GM18519 (cell line): Measurements from ENCODE around the gene ANGPTL2.

Experiments used
- ATAC-seq: cut with Tn5 transposase; IDR thresholded peaks from one replicate; pipeline ENCODE4 v1.9.1; 2021; ENCODE audit warnings: mild to moderate bottlenecking, moderate library complexity; ENCODE audit not compliant: unreplicated experiment, low FRiP score

The ANGPTL2 gene

GRCh38 chr9:127121628-127122175, 733 bp downstream of the ANGPTL2 start:
- ATAC-seq: no peak

- ATAC-seq: no peak
Measured at GRCh38 chr9:127119320-127119709, 3.1 kb downstream of the ANGPTL2 start.

- no peak for ATAC-seq
Measured at GRCh38 chr9:127118597-127119319, 3.7 kb downstream of the ANGPTL2 start.

- no peak for ATAC-seq
Measured at GRCh38 chr9:127117801-127118200, 4.6 kb downstream of the ANGPTL2 start.

DNA sequence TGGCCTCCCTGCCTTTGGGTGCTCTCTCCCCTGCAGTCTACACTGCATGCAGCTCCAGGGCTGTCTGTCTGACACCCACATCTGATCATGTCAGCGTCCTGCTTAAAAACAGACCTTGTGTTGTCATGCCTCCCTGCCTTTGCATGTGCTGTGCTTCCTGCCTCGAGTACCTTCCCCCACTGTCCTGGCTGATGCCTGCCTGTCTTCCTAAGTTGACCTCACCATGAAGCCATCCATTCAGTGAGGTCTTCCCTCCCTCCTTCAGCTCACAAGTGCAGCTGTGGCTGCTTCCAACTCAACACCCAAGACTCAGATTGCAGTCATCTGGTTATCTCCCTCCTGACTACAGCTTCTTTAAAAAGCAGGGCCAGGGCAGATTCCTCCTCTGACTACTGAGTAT, 5.5 kb downstream of the ANGPTL2 start:
- no peak for ATAC-seq

GRCh38 chr9:127116088-127116726, 6.2 kb downstream of the ANGPTL2 start:
- no peak for ATAC-seq

- ATAC-seq: no peak
Measured at GRCh38 chr9:127114606-127115005, 7.8 kb downstream of the ANGPTL2 start.

DNA sequence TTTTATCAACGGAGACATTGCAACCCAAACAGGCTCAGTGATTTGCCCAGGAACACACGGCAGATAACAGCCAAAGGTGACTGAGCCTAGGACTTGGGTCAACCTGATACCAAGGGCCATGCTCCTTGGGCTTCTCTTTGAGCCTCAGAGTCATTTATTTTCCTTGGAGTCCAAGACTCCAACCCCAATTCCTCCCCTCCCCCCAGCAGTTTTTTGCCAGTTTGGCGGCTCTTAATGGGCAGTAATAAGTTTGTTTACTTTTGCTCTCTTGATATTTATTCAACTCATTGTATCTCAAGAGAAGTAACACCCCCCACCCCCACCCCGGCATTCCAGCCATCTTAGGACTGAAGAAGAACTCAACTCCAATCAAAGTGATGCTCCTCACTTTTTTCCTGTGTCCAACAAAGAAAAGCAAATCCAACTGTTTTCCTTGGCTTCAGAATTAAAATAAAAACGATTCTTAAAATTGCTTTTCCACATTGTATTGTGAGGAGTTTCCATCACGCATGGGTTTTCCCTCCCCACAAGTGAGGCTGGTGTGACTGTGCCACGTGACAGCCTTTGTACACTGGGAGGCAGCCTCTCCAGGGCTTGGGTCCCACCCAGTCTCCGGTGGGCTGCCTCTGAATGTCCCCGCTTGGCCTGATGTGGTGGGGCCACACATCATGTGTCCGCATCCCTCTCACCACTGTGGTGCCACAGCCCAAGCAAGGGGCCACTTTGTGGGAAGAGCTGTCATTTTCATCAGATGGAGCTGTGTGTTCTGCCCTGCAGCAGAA, 9.1 kb downstream of the ANGPTL2 start:
- ATAC-seq: no peak

DNA sequence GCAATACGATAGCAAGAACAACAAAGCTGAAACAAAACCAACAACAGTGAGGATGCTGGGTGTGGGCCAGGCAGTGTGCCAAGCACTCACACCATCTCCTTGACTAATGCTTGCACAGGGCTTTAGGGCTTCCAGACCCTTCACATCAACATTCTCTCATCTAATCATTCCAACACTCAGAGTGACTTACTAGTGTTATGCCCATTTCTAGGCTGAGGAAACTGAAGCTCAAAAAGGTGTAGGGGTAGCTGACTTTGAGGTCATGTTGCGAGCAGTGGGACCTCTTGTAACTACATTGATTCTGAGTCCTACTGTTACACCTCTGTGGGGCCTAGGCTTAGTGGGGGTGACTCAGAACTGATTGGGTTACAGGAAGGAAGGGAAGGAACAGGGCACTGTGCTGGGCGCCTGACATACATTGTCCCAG, 9.7 kb downstream of the ANGPTL2 start:
- ATAC-seq: no peak

DNA sequence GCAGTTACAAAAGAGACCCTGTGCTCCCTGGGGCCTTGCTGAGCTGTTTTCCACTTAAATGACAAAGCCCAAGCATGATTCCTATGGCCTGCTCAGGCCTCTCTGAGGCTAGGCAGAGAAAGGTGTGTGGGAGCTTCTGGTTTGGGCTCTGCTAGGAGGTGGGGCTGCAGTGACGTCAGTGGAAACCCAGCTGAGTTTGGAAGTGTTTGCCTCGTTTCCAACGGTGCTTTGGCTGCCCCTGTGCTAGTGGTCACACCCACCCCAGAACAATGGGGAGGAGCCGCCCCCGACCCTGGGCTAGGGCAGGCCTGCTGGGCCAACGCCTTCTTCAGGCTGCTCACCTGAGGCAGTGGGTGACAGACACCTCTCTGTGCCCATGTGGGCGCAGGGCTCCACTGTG, 10.4 kb downstream of the ANGPTL2 start:
- ATAC-seq: no peak

DNA sequence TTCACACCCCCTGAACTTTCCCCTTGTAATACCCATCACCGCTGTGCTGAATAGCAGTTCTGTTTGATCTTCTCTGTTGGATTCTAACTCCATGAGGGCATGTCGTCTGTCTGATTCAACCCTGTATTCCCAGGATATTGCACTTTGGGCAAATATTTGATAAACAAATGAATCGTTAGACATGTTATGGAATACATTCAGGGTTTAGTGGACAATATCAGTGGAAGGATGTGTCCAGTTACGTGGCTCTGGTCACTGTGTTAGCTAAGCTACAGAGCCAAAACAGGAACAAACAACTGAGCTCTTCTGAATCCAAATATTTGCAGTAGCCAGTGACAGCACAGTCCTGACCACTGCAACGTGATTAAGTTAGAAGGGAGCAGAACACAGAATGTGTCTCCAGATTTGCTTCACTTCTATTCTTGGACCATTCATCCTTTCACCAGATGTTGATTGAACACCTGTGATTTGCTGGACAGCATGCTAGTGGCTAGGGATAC, 13.2 kb downstream of the ANGPTL2 start:
- no peak for ATAC-seq

DNA sequence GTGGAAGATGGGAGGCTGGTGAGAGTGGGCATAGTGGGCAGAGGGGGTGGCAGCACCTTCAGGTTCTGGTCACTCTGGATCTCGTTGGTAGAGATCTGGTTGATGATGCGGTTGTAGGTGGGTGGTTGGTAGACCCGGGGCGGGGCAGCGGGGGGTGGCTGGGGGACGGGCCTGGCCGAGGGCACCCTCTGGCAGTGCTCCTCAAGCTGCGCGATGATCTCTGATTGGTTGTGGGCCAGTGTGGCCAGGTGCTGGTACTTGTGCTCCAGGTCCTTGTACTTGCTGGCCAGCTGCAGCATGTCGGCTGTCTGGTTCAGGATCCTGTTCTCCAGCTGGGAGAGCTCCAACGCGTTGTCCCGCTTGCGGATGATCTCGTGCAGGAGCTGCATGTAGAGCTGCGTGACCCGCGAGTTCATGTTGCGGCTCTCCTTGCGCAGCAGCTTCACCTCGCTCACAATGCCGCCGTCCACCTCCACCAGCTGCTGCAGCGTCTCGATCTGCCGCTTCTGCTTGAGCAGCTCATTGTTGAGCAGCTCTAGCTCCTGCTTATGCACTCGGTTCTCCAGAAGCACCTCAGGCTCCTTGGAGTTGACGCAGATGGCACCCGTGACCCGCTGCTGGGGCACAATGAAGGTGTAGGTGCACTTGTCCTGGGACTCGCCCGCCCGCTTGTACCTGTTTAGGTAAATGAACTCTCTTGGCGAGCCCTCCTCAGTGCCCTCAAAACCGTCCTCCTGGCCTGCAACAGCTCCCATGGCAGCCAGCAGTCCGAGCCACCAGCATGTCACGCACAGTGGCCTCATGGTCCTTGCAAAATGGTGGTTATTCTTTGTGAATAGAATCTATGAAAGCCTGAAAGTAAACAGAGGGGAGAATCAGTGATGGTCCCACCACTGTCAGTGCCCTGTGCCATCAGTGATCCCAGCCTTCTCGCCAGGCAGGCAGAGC, 14.2 kb downstream of the ANGPTL2 start:
- no peak for ATAC-seq

DNA sequence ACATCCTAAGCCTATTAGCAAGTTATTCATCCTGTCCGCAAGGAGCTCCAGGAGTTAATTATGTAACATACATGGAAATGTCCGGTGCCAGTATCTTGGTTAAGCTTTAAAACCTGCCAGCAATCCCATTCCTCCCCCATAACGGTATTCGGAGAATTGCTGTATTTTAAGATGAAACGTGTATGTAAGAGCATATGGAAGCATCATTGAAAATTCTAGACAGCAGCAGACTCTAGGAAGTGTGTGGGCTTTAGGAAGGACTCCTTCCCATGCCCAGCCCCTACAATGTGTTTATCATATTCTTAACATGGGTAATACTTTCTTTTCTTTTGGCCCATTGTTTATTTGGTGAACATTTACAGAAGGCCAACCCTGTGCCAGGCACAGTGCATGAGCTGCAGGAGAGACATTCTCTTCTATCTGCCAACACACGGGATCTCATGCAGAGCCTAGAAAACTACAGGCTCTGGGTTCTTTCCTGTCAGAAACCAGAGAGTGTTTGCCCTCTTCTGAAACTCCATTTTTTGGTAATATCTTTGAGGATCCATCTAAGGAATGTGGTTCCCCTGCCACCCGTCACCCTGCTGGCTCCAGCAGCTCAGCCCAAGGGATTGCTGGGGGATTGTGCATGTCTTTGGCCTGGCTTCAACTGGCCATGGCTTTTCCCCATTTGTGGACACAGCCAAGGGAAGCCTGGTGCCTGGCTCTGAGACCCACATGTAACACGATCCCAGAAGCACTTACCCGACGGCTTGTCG, 15.1 kb downstream of the ANGPTL2 start:
- no peak for ATAC-seq

DNA sequence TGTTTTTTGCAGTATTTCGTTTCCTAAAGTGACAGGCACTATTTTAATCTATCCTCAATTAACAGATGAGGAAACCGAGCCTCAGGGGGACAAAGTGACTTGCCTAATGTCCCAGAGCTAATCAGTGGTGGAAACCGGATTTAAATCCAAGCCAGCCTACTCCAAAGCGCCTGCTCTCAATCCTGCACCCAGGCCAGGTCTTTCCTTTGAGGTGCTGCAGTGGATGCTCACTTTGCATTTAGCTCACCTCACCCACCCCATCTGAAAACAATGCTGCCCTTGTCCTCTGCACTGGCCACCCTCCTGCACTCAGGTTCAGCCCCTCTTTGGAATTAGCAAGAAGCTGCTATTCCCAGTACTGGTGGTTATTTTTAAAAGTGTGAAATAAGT, 16.0 kb downstream of the ANGPTL2 start:
- no peak for ATAC-seq

GRCh38 chr9:127105805-127106465, 16.5 kb downstream of the ANGPTL2 start:
- ATAC-seq: no peak

GRCh38 chr9:127104581-127105311, 17.7 kb downstream of the ANGPTL2 start:
- no peak for ATAC-seq

DNA sequence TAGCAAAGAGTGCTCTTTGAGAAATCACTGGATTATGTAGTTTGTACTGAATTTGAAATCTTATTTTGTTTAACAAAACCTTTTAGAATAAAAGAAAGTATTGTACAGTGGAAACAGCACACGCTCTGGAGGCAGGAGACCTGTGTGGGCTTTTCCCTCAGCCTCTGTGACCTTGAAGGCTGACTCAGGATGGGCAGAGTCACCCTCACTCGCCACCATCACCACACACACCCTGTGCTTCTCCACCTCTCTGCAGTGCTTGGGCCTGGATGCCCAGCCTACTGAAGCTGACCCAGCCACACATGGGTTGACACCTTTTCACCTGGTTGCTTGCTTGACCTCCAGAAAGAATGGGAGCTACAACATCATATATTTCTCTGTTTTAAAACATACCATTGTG, 19.6 kb downstream of the ANGPTL2 start:
- ATAC-seq: no peak

DNA sequence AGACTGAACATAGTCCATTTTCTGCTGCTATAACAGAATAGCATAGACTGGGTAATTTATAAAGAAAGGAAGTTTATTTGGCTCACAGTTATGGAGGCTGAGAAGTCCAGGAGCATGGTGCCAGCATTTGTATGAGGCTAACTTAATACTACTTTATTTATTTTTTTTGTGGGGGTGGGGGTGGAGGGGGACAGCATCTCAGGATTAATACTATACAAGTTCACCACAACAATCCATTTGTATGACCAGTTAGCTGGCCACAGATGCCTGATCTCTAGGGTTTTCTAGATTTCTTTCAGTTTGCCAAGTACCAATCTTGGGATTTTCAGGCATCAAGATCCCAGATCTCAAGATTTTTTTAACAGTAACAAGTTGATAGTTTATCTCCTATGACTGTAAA, 20.3 kb downstream of the ANGPTL2 start:
- ATAC-seq: no peak
